ENCODE measurements around the gene NEGR1.

Gene NEGR1

DNA sequence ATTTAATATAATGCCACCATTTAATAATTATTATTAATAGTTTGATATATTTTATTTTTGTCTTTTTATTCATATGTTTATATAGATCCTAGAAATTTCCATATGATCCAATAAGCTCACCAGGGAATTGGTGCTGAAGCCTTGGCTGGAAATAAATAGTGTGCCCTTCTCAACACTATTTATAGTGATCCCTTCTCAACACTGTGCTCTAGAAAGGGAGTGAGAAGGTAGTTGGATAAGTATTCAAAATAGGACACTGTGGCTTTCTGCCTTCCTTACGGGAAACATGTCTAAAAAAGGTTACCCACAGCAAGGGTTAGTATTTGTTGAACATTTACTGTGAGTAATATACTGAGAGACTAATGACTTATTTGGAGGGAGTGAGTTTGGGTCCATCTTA lies 496.1 kb downstream of the NEGR1 start:
- TF ChIP-seq CTCF (IDR thresholded peaks at IDR 0.05) = no peak

GRCh38 chr1:71785450-71785849 lies 496.9 kb downstream of the NEGR1 start:
- TF ChIP-seq CTCF (IDR thresholded peaks at IDR 0.05) = no peak

GRCh38 chr1:71785000-71785399 lies 497.3 kb downstream of the NEGR1 start:
- no peak for TF ChIP-seq CTCF (IDR thresholded peaks at IDR 0.05)

- TF ChIP-seq CTCF (IDR thresholded peaks at IDR 0.05) = no peak
Measured at GRCh38 chr1:71784241-71784640, 498.1 kb downstream of the NEGR1 start.

DNA sequence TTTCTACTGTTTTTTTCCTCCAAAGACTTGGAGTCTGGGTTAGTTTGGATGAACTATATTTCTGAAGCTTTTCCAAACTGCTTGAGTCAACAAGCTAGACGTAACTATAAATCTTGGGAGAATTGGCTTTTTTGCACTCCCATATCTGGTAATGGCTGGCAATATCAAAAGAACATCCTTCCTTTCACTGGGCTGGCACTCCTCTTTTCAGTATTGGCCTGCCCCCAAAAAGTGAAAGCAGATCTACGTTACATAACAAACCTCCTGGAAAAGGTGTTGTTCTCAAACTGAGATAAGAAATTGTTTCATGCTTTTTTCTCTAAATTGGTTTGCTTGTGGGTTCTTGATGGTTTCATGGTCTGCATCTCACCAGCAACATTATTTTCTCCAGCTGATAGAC lies 499.3 kb downstream of the NEGR1 start:
- no peak for TF ChIP-seq CTCF (IDR thresholded peaks at IDR 0.05)

GRCh38 chr1:71781450-71781849 lies 500.9 kb downstream of the NEGR1 start:
- TF ChIP-seq CTCF (IDR thresholded peaks at IDR 0.05) = no peak

GRCh38 chr1:71780681-71781080 lies 501.7 kb downstream of the NEGR1 start:
- TF ChIP-seq CTCF (IDR thresholded peaks at IDR 0.05) = no peak

DNA sequence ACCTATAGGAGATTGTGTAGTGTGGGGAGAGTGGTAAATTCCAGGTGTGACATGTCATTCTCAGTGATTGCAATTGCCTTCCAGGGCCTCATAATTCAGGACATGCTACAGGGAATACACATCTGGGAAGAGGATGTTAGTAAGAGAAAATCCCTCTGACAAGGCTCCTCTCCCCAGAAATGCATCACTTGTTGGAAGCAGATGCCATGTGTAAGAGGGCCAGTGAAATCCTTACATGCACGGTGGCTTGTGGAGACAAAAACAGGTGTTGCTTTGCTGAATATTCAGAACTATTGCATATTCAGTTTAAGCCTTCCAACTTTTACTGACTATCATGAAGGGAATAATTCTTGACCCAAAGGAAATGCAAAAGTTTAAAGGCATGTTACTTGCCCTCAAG lies 503.4 kb downstream of the NEGR1 start:
- no peak for TF ChIP-seq CTCF (IDR thresholded peaks at IDR 0.05)
